DOHH2 (cell line): ENCODE data around the gene UBE2B.
"Not testable (repeated sequence)": the region's sequence is repeated elsewhere in the genome, so short reads cannot be mapped to it uniquely, and the experiment has no call there.

Source experiments
- H3F3A ChIP-seq: fragments of 200-600 bp; sonication (generic), shearing (Covaris generic); 2 replicates; pipeline ENCODE4 v1.6.0; 2016; ENCODE audit warnings: antibody characterized with exemption, mild to moderate bottlenecking; ENCODE audit not compliant: control insufficient read depth, insufficient read depth
- H3K27ac ChIP-seq: fragments of 200-600 bp; sonication (generic); 2 replicates; pipeline ENCODE4 v1.5.1; 2014; ENCODE audit warnings: low read depth, mild to moderate bottlenecking, low read length, moderate library complexity
- H3K27me3 ChIP-seq: fragments of 200-600 bp; sonication (generic); 2 replicates; pipeline ENCODE4 v1.6.1; 2014; ENCODE audit warnings: mild to moderate bottlenecking, low read length, mixed read lengths; ENCODE audit not compliant: control insufficient read depth
- H3K36me3 ChIP-seq: fragments of 200-600 bp; sonication (generic); 2 replicates; pipeline ENCODE4 v1.6.1; 2014; ENCODE audit warnings: mild to moderate bottlenecking, low read length, moderate library complexity, mixed read lengths; ENCODE audit not compliant: control insufficient read depth
- H3K4me1 ChIP-seq: fragments of 200-600 bp; sonication (generic); 2 replicates; pipeline ENCODE4 v1.6.1; 2014; ENCODE audit warnings: mild to moderate bottlenecking, low read length, mixed read lengths; ENCODE audit not compliant: control insufficient read depth
- H3K4me2 ChIP-seq: fragments of 200-600 bp; sonication (generic); 2 replicates; pipeline ENCODE4 v1.6.0; 2014; ENCODE audit warnings: mild to moderate bottlenecking, low read length, moderate library complexity
- H3K4me3 ChIP-seq: fragments of 200-600 bp; sonication (generic); 2 replicates; pipeline ENCODE4 v1.5.1; 2014; ENCODE audit warnings: mild to moderate bottlenecking, low read length, mixed read lengths
- H3K79me2 ChIP-seq: fragments of 200-600 bp; sonication (generic); 2 replicates; pipeline ENCODE4 v1.6.1; 2014; ENCODE audit warnings: mild to moderate bottlenecking, low read length, mixed read lengths; ENCODE audit not compliant: control insufficient read depth
- H3K9me2 ChIP-seq: fragments of 200-600 bp; sonication (generic); replicated peaks from 2 replicates; pipeline ENCODE4 v1.6.1; 2014; ENCODE audit warnings: mild to moderate bottlenecking, low read length, mixed read lengths; ENCODE audit not compliant: control insufficient read depth
- H3K9me3 ChIP-seq: fragments of 200-600 bp; sonication (generic); 2 replicates; pipeline ENCODE4 v1.6.1; 2014; ENCODE audit warnings: antibody characterized with exemption, low read length, mixed read lengths; ENCODE audit not compliant: control insufficient read depth, insufficient read depth
- H4K20me1 ChIP-seq: fragments of 200-600 bp; sonication (generic); 2 replicates; pipeline ENCODE4 v1.6.0; 2014; ENCODE audit warnings: low read depth, mild to moderate bottlenecking, antibody characterized with exemption, low read length, moderate library complexity; ENCODE audit not compliant: control insufficient read depth, insufficient read depth
- EZH2phosphoT487 ChIP-seq: fragments of 200-600 bp; sonication (generic); IDR thresholded peaks from 2 replicates; pipeline ENCODE4 v1.6.1; 2017; ENCODE audit warnings: borderline replicate concordance, mild to moderate bottlenecking, antibody characterized with exemption, low read length, moderate library complexity, mixed read lengths
- TF ChIP-seq, protein P1 (sequence below): fragments of 200-600 bp; sonication (generic); IDR thresholded peaks from one replicate; pipeline ENCODE4 v1.5.1; 2014; ENCODE audit warnings: antibody characterized with exemption, mild to moderate bottlenecking, low read depth, low read length; ENCODE audit not compliant: poor library complexity, severe bottlenecking

The UBE2B gene

GRCh38 chr5:134418958-134419357, 47.6 kb downstream of the UBE2B start:
- no peak overlapping the region for H3K27ac ChIP-seq
- no peak overlapping the region for H3K4me3 ChIP-seq
- no peaks in the 10 kb centered on the region for H3K27me3 ChIP-seq
- no peaks in the 10 kb centered on the region for H3F3A ChIP-seq
- TF ChIP-seq, protein P1, sequence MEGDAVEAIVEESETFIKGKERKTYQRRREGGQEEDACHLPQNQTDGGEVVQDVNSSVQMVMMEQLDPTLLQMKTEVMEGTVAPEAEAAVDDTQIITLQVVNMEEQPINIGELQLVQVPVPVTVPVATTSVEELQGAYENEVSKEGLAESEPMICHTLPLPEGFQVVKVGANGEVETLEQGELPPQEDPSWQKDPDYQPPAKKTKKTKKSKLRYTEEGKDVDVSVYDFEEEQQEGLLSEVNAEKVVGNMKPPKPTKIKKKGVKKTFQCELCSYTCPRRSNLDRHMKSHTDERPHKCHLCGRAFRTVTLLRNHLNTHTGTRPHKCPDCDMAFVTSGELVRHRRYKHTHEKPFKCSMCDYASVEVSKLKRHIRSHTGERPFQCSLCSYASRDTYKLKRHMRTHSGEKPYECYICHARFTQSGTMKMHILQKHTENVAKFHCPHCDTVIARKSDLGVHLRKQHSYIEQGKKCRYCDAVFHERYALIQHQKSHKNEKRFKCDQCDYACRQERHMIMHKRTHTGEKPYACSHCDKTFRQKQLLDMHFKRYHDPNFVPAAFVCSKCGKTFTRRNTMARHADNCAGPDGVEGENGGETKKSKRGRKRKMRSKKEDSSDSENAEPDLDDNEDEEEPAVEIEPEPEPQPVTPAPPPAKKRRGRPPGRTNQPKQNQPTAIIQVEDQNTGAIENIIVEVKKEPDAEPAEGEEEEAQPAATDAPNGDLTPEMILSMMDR: no peak
- TF ChIP-seq EZH2phosphoT487: no peak
- no peak overlapping the region for H3K4me2 ChIP-seq
- no peaks in the 10 kb centered on the region for H3K9me3 ChIP-seq
- no peaks in the 10 kb centered on the region for H3K36me3 ChIP-seq
- no peaks in the 10 kb centered on the region for H4K20me1 ChIP-seq
- no peaks in the 10 kb centered on the region for H3K9me2 ChIP-seq
- no peaks in the 10 kb centered on the region for H3K79me2 ChIP-seq
- H3K4me1 ChIP-seq: peaks cover 3% of the 10 kb centered on the region; the same call in 1 of the 2 replicates

DNA sequence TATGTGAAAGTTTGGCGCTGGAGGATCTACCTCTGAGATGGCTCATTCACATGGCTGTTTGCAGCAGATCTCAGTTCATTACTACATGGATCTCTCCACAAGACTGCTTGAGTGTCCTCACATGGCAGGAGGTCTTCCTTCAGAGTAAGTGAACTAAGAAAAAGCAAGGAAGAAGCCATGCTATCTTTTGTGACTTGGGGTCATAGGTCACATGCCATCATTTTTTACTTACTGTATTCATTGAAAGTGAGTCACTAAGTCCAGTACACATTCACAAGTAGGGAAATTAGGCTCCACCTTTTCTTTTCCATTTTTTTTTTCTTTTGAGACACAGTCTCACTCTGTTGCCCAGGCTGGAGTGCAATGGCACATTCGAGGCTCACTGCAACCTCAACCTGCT, 49.0 kb downstream of the UBE2B start:
- H4K20me1 ChIP-seq: no peaks in the 10 kb centered on the region
- no peak overlapping the region for H3K27ac ChIP-seq
- H3K4me3 ChIP-seq: no peak overlapping the region
- no peaks in the 10 kb centered on the region for H3K36me3 ChIP-seq
- H3F3A ChIP-seq: no peaks in the 10 kb centered on the region
- H3K9me3 ChIP-seq: no peaks in the 10 kb centered on the region
- H3K4me1 ChIP-seq: peaks cover 3% of the 10 kb centered on the region; the same call in 1 of the 2 replicates
- no peak overlapping the region for H3K4me2 ChIP-seq
- H3K79me2 ChIP-seq: no peaks in the 10 kb centered on the region
- no peak for TF ChIP-seq EZH2phosphoT487
- TF ChIP-seq, protein P1: no peak
- no peaks in the 10 kb centered on the region for H3K27me3 ChIP-seq
- H3K9me2 ChIP-seq: no peaks in the 10 kb centered on the region

GRCh38 chr5:134421038-134421437, 49.7 kb downstream of the UBE2B start:
- not testable (repeated sequence) for H3K27me3 ChIP-seq, H3K36me3 ChIP-seq, H4K20me1 ChIP-seq, H3F3A ChIP-seq, H3K4me1 ChIP-seq, H3K4me2 ChIP-seq, H3K27ac ChIP-seq, H3K79me2 ChIP-seq, H3K9me3 ChIP-seq, H3K4me3 ChIP-seq, H3K9me2 ChIP-seq

GRCh38 chr5:134422791-134423365, 51.5 kb downstream of the UBE2B start:
- no peak overlapping the region for H3K27ac ChIP-seq
- no peaks in the 10 kb centered on the region for H3K36me3 ChIP-seq
- no peak for TF ChIP-seq EZH2phosphoT487
- TF ChIP-seq, protein P1: no peak
- H3K4me1 ChIP-seq: peaks cover 3% of the 10 kb centered on the region; the same call in 1 of the 2 replicates
- no peaks in the 10 kb centered on the region for H3K9me3 ChIP-seq
- H3K4me3 ChIP-seq: no peak overlapping the region
- H3F3A ChIP-seq: no peaks in the 10 kb centered on the region
- no peaks in the 10 kb centered on the region for H3K27me3 ChIP-seq
- no peaks in the 10 kb centered on the region for H3K9me2 ChIP-seq
- no peaks in the 10 kb centered on the region for H4K20me1 ChIP-seq
- H3K4me2 ChIP-seq: no peak overlapping the region
- H3K79me2 ChIP-seq: no peaks in the 10 kb centered on the region
